MM.1S (cell line): Measurements from ENCODE around the gene SLC25A46.

ENCODE experiments used
- CTCF ChIP-seq: fragments of 300-600 bp; sonication (generic); IDR thresholded peaks from 2 replicates; pipeline ENCODE4 v1.5.1; 2016; ENCODE audit warnings: antibody characterized with exemption, low read length, mixed read lengths
- EZH2 ChIP-seq: fragments of 300-600 bp; sonication (generic); optimal IDR thresholded peaks from 2 replicates; pipeline ENCODE3; 2017; ENCODE audit warnings: low read depth, mild to moderate bottlenecking, antibody characterized with exemption, low read length, mixed read lengths

- no peak for TF ChIP-seq EZH2
- TF ChIP-seq CTCF: no peak
Observed at GRCh38 chr5:110735556-110735955, 3.3 kb upstream of the SLC25A46 start.
